RWPE1 (cell line): Measurements from ENCODE around the gene LRRC15.

Experiments used
- CTCF ChIA-PET: fragments of 350-600 bp; sonication (Branson Sonifier 250); formaldehyde crosslinking; extraction: SDS; loops from one replicate; lab custom pipeline; 2021; lab: Yijun Ruan, JAX
- POLR2A ChIA-PET: fragments of 400-600 bp; formaldehyde crosslinking; extraction: SDS; loops from one replicate; lab custom pipeline; 2020; ENCODE audit warnings: antibody characterized with exemption; ENCODE audit not compliant: low non-redundant PET; lab: Yijun Ruan, JAX
- DNase-seq: peaks from one replicate; pipeline ENCODE4 v3.0.0; 2012; ENCODE audit warnings: low spot score
- H3K27ac ChIP-seq: fragments of 450-650 bp; 2 replicates; pipeline ENCODE4 v1.5.1; 2017
- CTCF ChIP-seq: fragments of 450-650 bp; conservative IDR thresholded peaks from 2 replicates; pipeline ENCODE4 v1.5.1; 2017; ENCODE audit warnings: low read depth, mild to moderate bottlenecking

The LRRC15 gene

GRCh38 chr3:194401346-194401745, 31.8 kb upstream of the LRRC15 start:
- DNase-seq: no peak
- no peak overlapping the region for H3K27ac ChIP-seq
- POLR2A ChIA-PET: no interaction called here
- CTCF ChIA-PET: no interaction called here
- TF ChIP-seq CTCF: no peak

DNA sequence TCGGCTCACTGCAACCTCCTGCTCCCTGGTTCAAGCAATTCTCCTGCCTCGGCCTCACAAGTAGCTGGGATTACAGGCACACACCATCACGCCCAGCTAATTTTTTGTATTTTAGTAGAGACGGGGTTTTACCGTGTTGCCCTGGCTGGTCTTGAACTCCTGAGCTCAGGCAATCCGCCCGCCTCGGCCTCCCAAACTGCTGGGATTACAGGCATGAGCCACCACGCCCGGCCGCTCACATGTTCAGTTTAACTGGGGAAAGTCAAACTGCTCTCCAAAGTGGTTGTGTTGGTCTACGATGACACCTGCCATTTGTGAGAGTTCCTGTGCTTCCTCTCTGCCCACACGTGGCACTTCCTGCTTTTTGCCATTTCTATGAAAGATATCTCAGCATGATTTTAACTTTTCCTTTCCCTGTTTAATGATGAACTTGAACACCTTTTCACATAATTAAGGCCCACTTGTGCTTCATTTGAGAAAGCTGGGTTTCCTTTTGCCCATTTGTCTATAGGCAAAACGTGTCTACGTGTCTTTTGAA, 30.4 kb upstream of the LRRC15 start:
- TF ChIP-seq CTCF: no peak
- no peak for DNase-seq
- ChIA-PET POLR2A (no interaction called here), CTCF (interaction anchor here (0.6 kb wide), 1 partner anchor 550 kb away, joined by 7 read pairs; no protein-coding TSS in a partner anchor)
- no peak overlapping the region for H3K27ac ChIP-seq

GRCh38 chr3:194399166-194399565, 29.6 kb upstream of the LRRC15 start, which contains the start of gene GP5:
TSS of gene GP5 (minus strand) at chr3:194399266. CDS start at chr3:194398282, 984 bp downstream.
- DNase-seq: no peak
- ChIA-PET POLR2A (no interaction called here), CTCF (interaction anchor here (0.6 kb wide), 2 partner anchors 53 to 549 kb away, joined by 4 to 7 read pairs; no protein-coding TSS in a partner anchor)
- no peak within 1 kb of the TSS for H3K27ac ChIP-seq
- no peak for TF ChIP-seq CTCF

DNA sequence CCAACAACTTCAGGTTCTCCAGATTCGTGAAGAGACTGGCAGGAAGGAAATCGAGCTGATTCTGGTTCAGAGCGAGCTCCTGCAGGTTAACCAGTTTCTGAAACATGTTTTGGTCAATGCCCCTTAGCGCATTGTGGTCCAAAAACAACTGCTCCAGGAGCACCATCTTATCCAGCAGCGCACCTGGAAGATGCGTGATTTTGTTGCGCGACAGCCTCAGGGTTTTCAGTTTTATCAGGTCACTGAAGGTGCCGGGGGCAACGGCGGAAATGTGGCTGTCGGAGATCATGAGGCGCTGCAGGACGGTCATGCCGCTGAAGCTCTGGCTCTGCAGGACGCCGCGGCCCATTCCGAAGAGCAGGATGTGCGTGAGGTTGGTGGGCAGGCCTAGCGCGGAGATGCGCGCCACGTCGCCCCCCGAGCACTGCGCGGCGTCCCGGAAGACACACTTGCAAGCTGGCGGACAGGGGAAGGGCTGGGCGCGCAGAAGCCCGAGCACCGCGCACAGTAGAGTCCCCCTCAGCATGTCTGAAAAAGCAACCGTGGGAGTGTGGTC, 28.3 kb upstream of the LRRC15 start:
- TF ChIP-seq CTCF: no peak
- CTCF ChIA-PET: interaction anchor here (0.6 to 0.9 kb wide), 2 partner anchors 54 to 65 kb away, joined by 4 read pairs; no protein-coding TSS in a partner anchor
- DNase-seq: no peak
- H3K27ac ChIP-seq: no peak overlapping the region
- POLR2A ChIA-PET: no interaction called here

DNA sequence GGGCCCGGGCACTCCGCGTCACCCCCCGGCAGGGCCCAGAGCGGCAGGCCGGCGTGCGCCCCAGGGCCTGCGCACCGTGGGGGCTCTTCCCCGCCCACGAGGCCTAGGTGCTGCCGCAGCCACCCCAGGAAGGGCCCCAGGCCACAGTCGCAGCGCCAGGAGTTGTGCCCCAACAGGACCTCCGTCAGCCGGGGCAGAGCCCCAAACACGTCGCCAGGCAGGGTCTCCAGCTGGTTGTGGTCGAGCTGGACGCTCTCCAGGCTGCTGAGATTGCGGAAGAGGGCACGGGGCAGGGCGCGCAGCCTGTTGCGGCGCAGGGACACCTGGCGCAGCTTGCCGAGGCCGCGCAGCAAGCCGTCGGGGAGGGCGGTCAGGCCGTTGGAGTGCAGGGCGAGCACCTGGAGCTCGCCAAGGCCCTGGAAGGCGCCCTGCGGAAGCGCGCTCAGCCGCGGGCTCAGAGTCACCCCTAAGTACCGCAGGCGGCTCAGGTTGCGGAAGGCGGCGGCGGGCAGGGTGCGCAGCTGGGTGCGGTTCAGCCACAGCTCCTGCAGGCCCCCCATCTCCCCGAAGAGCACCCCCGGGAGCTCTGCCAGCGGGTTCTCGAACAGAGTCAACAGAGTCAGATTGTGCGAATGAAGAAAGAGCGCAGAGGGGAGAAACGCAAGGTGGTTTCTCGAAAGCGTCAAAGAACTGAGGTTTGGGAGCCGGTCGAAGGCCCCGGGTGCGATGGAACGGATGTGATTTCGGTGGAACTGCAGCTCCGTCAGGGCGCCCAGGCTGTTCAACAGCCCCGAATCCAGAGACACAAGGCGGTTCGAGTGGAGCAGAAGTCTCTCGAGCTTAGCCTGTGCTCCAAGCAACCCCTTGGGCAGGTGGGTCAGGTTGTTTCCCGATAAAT, 27.6 kb upstream of the LRRC15 start:
- TF ChIP-seq CTCF: no peak
- ChIA-PET CTCF (interaction anchor here (0.6 to 0.9 kb wide), 3 partner anchors 53 to 666 kb away, joined by 3 to 4 read pairs (median 3); no protein-coding TSS in a partner anchor), POLR2A (no interaction called here)
- H3K27ac ChIP-seq: no peak overlapping the region
- no peak for DNase-seq

DNA sequence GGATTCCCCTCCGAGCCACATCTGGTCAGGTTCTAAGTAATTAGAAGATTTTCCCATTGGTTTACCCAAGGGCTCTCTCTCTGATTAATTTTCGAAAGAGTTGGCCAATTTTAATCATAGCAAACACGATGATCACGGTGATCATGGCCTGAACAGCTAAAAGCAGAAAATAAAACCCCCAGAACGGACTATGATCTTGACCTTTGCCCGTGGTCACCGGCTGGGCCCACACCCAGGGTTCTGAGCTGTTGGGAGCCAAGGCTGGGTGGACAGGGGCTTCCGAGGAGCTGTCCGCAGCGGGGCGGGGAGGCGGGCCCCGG, 27.0 kb upstream of the LRRC15 start:
- DNase-seq: no peak
- ChIA-PET POLR2A (no interaction called here), CTCF (interaction anchor here (0.6 kb wide), 1 partner anchor 665 kb away, joined by 3 read pairs; no protein-coding TSS in a partner anchor)
- no peak for TF ChIP-seq CTCF
- H3K27ac ChIP-seq: no peak overlapping the region
